HepG2 (cell line): ENCODE results near the gene RAB39B. TPM values are rescaled to one million over a fixed set of nuclear protein-coding genes. Genes with fewer than 3 reads are reported as not detected.

Experiments used
- ATAC-seq: fragments of 200-7000 bp; cut with Tn5 transposase; 3 replicates; pipeline ENCODE4 v1.9.1; 2020; ENCODE audit warnings: mild to moderate bottlenecking, moderate library complexity
- BruUV-seq: library from RNA; stranded (reverse); fragments of 400-500 nt; replicated peaks from 2 replicates; lab custom pipeline; 2021; lab: Mats Ljungman, UMichigan
- CTCF ChIA-PET: fragments of 300-600 bp; formaldehyde crosslinking; extraction: SDS; loops from one replicate; lab custom pipeline; 2021; ENCODE audit warnings: low total read pairs, inconsistent platforms, low intra/inter-chr PET ratio; lab: Yijun Ruan, JAX
- POLR2A ChIA-PET: fragments of 350-600 bp; sonication (Branson Sonifier 250); formaldehyde crosslinking; loops from one replicate; lab custom pipeline; 2020; ENCODE audit warnings: antibody characterized with exemption, inconsistent platforms; lab: Yijun Ruan, JAX
- DNase-seq: peaks from one replicate; pipeline ENCODE4 v3.0.0-alpha.2; 2015; ENCODE audit warnings: low spot score
- FAIRE-seq: peaks from 3 replicates; lab custom pipeline; 2011; peaks lifted over from hg19 to GRCh38; lab: Jason Lieb, UNC
- H2AFZ ChIP-seq: one replicate; pipeline ENCODE4 v1.6.1; 2011; ENCODE audit warnings: low read length, inconsistent platforms
- H3K27ac ChIP-seq: fragments of 300-600 bp; 3 replicates; pipeline ENCODE4 v1.8.0; 2011; ENCODE audit warnings: mixed run types, mild to moderate bottlenecking, mixed read lengths, low read length, inconsistent platforms; ENCODE audit not compliant: insufficient read depth; ENCODE audit errors: extremely low read length
- H3K27me3 ChIP-seq, 2 experiments: fragments of 200-600 bp in 1 of 2; 2 replicates in 1 of 2; 3 replicates in 1 of 2; pipeline versions ENCODE4 v1.6.0 to v1.8.0; 2011; ENCODE audit warnings: low read length in 2 of 2, mild to moderate bottlenecking in 2 of 2, moderate library complexity in 2 of 2, inconsistent platforms in 1 of 2; ENCODE audit not compliant: insufficient read depth in 2 of 2, control insufficient read depth in 1 of 2
- H3K36me3 ChIP-seq, 2 experiments: fragments of 200-600 bp in 1 of 2; replicated peaks in 1 of 2; 2 replicates in 1 of 2; 3 replicates in 1 of 2; pipeline versions ENCODE4 v1.5.1 to v1.8.0; 2011; ENCODE audit warnings: low read length in 2 of 2, inconsistent platforms in 1 of 2; ENCODE audit not compliant: insufficient read depth in 2 of 2, control insufficient read depth in 1 of 2
- H3K4me1 ChIP-seq: 2 replicates; pipeline ENCODE4 v1.5.1; 2012; ENCODE audit warnings: low read length, inconsistent platforms; ENCODE audit not compliant: insufficient read depth
- H3K4me2 ChIP-seq: 2 replicates; pipeline ENCODE4 v1.6.0; 2011; ENCODE audit warnings: low read depth, low read length, inconsistent platforms
- H3K4me3 ChIP-seq, 3 experiments: fragments of 200-600 bp in 1 of 3; sonication (generic), shearing (Covaris generic) in 1 of 3; replicated peaks in 1 of 3; 2 replicates each; pipeline ENCODE4 v1.5.1; 2011 to 2016; ENCODE audit warnings: low read length in 3 of 3, inconsistent platforms in 2 of 3, low read depth in 2 of 3, mild to moderate bottlenecking in 2 of 3, control low read depth in 1 of 3, mixed read lengths in 1 of 3; ENCODE audit not compliant: insufficient read depth in 1 of 3
- H3K79me2 ChIP-seq: one replicate; pipeline ENCODE4 v1.6.1; 2011; ENCODE audit warnings: low read length, inconsistent platforms; ENCODE audit not compliant: insufficient read depth
- H3K9ac ChIP-seq: 2 replicates; pipeline ENCODE4 v1.6.0; 2011; ENCODE audit warnings: mild to moderate bottlenecking, low read depth, low read length, inconsistent platforms; ENCODE audit not compliant: insufficient read depth
- H3K9me3 ChIP-seq: 2 replicates; pipeline ENCODE4 v1.5.1; 2012; ENCODE audit warnings: mild to moderate bottlenecking, low read length
- H4K20me1 ChIP-seq: 2 replicates; pipeline ENCODE4 v1.6.0; 2011; ENCODE audit warnings: inconsistent platforms, mild to moderate bottlenecking, low read length, moderate library complexity; ENCODE audit not compliant: insufficient read depth
- ASH2L ChIP-seq: fragments of 300-600, 200-600 bp; sonication (generic); IDR thresholded peaks from 2 replicates; pipeline ENCODE4 v1.7.0; 2017; ENCODE audit warnings: low read depth, mild to moderate bottlenecking, moderate library complexity, mixed read lengths, low read length; ENCODE audit not compliant: insufficient read length
- ATF2 ChIP-seq: sonication (generic); formaldehyde crosslinking; IDR thresholded peaks from 2 replicates; pipeline ENCODE4 v1.4.0; 2020; ENCODE audit warnings: missing genetic modification reagents
- HDAC6 ChIP-seq: fragments of 200-600 bp; sonication (generic); IDR thresholded peaks from 2 replicates; pipeline ENCODE4 v1.7.0; 2017; ENCODE audit warnings: mild to moderate bottlenecking, antibody characterized with exemption, low read length, low read depth
- HOXA9 ChIP-seq: sonication (generic); formaldehyde crosslinking; IDR thresholded peaks from 2 replicates; pipeline ENCODE4 v1.8.1; 2022; ENCODE audit warnings: missing genetic modification reagents, mild to moderate bottlenecking, moderate library complexity, borderline replicate concordance
- MAFF ChIP-seq: IDR thresholded peaks from 2 replicates; pipeline ENCODE4 v1.6.1; 2011; ENCODE audit warnings: low read depth, low read length, improper control_type of control experiment
- MAX ChIP-seq: IDR thresholded peaks from 2 replicates; pipeline ENCODE4 v1.6.1; 2012; ENCODE audit warnings: inconsistent platforms
- NFYC ChIP-seq: IDR thresholded peaks from 2 replicates; pipeline ENCODE4 v1.6.1; 2016; ENCODE audit warnings: missing genetic modification reagents, missing compliant biosample characterization
- NR2F6 ChIP-seq, 2 experiments: IDR thresholded peaks; 2 replicates each; pipeline ENCODE4 v1.6.1; 2016; ENCODE audit warnings: antibody characterized with exemption in 1 of 2, mild to moderate bottlenecking in 1 of 2
- SNRNP70 ChIP-seq: fragments of 200-400 bp; formaldehyde crosslinking; IDR thresholded peaks from 2 replicates; pipeline ENCODE4 v1.6.1; 2017; ENCODE audit warnings: mild to moderate bottlenecking, low read depth, low read length, moderate library complexity
- SOX5 ChIP-seq: IDR thresholded peaks from 2 replicates; pipeline ENCODE4 v1.6.1; 2016; ENCODE audit warnings: borderline replicate concordance
- ZBTB1 ChIP-seq: sonication (generic); formaldehyde crosslinking; IDR thresholded peaks from 2 replicates; pipeline ENCODE4 v1.4.0; 2020; ENCODE audit warnings: missing genetic modification reagents, borderline replicate concordance
- WGBS: methylation state at CpG from one replicate; pipeline ENCODE4 v1.1.6; 2017; ENCODE audit warnings: low lambda C conversion rate; 5-methylcytosine and 5-hydroxymethylcytosine counted together
- in situ Hi-C: cut with HindIII; loops from 2 replicates; pipeline ENCODE4 v1.10.0; 2017; ENCODE audit warnings: low pct_unique_long_range_greater_than_20kb; ENCODE audit not compliant: extremely low pct_ligation_motif_present
- intact Hi-C: fragments of 100-400 bp; cut with micrococcal nuclease; formaldehyde crosslinking; loops from one replicate; pipeline ENCODE4 v1.10.0; 2022; ENCODE audit not compliant: unreplicated experiment
- polyA plus RNA-seq, 8 experiments: library from polyadenylated mRNA; depleted of rRNA in 3 of 8; stranded (reverse) in 7 of 8; unstranded in 1 of 8; fragments of >200 nt; fragmentation: Illumina TruSeq in 4 of 8; extraction: Trizol in 4 of 8; gene quantifications; 2 replicates each; pipeline versions ENCODE4 v1.2.1 to v1.2.3, GENCODE V29; 2011 to 2016; ENCODE audit warnings: low read depth in 4 of 8, missing spikeins in 1 of 8, mixed read lengths in 1 of 8; ENCODE audit not compliant: insufficient read depth in 1 of 8
- total RNA-seq, 5 experiments: library from RNA; depleted of rRNA; stranded (reverse); fragments of >200 nt; fragmentation: Illumina TruSeq; extraction: Trizol; gene quantifications; 2 replicates each; pipeline ENCODE4 v1.2.3, GENCODE V29; 2016; ENCODE audit warnings: low read depth in 1 of 5
- TF ChIP-seq, protein P1 (sequence below): sonication (generic); formaldehyde crosslinking; IDR thresholded peaks from 2 replicates; pipeline ENCODE4 v1.9.0; 2021; ENCODE audit warnings: missing genetic modification reagents, mild to moderate bottlenecking, borderline replicate concordance
- TF ChIP-seq, protein P2 (sequence below): sonication (generic); formaldehyde crosslinking; IDR thresholded peaks from 2 replicates; pipeline ENCODE4 v1.5.0; 2020; ENCODE audit warnings: missing genetic modification reagents

RAB39B gene
- total and polyA plus RNA-seq, 2 of the 13 experiments (the other 11 are each of a cell fraction or from before 2014, with no cell fraction given): 0.05 to 0.07 TPM

DNA sequence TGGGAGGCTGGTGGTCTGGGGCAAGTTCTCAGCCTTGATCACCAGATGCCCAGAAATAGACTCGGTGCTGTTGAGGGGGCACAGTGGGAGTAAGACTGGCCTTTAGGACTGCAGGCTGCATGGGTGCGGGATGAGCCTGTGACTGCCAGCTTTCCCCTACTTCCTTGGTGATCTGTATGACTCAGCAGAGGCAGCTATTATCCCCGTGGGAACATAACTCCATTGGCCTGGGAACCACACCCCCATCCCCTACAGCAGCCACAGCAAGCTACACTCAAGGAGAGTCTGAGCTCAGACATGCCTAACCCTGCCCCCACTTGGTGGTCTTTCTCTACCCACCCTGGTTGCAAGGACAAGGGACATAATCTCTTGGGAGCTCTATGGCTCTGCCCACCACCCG, 49.5 kb upstream of the RAB39B start:
- TF ChIP-seq SOX5 (no peak), ASH2L (no peak), MAX (no peak), NR2F6 (IDR thresholded peaks at IDR 0.05) (no peak), NR2F6 (CRISPR knock-in tag; IDR thresholded peaks at IDR 0.05) (no peak), MAFF (no peak), HDAC6 (no peak), ZBTB1 (CRISPR knock-in tag) (no peak), ATF2 (CRISPR knock-in tag) (no peak), NFYC (no peak), HOXA9 (CRISPR knock-in tag) (no peak), SNRNP70 (no peak)
- TF ChIP-seq, protein P1, sequence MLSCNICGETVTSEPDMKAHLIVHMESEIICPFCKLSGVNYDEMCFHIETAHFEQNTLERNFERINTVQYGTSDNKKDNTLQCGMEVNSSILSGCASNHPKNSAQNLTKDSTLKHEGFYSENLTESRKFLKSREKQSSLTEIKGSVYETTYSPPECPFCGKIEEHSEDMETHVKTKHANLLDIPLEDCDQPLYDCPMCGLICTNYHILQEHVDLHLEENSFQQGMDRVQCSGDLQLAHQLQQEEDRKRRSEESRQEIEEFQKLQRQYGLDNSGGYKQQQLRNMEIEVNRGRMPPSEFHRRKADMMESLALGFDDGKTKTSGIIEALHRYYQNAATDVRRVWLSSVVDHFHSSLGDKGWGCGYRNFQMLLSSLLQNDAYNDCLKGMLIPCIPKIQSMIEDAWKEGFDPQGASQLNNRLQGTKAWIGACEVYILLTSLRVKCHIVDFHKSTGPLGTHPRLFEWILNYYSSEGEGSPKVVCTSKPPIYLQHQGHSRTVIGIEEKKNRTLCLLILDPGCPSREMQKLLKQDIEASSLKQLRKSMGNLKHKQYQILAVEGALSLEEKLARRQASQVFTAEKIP: no peak
- TF ChIP-seq, protein P2, sequence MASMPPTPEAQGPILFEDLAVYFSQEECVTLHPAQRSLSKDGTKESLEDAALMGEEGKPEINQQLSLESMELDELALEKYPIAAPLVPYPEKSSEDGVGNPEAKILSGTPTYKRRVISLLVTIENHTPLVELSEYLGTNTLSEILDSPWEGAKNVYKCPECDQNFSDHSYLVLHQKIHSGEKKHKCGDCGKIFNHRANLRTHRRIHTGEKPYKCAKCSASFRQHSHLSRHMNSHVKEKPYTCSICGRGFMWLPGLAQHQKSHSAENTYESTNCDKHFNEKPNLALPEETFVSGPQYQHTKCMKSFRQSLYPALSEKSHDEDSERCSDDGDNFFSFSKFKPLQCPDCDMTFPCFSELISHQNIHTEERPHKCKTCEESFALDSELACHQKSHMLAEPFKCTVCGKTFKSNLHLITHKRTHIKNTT (CRISPR knock-in tag): no peak
- Histone ChIP-seq H2AFZ (no peak overlapping the region), H3K9ac (no peak overlapping the region), H3K4me3 (no peak overlapping the region), H3K79me2 (no peaks in the 10 kb centered on the region), H3K9me3 (no peaks in the 10 kb centered on the region), H3K27ac (no peak overlapping the region), H3K36me3 (no peaks in the 10 kb centered on the region), H3K27me3 (no peaks in the 10 kb centered on the region), H3K4me1 (no peaks in the 10 kb centered on the region), H4K20me1 (no peaks in the 10 kb centered on the region), H3K4me2 (no peak overlapping the region)
- DNase-seq: no peak
- ChIA-PET CTCF (no interaction called here), POLR2A (no interaction called here)
- WGBS: no CpG with 5 or more reads among the region's 4 CpGs
- no TSS peak for BruUV-seq
- no peak for FAIRE-seq
- ATAC-seq: no peak
- in situ Hi-C loops (no loop called here), intact Hi-C loops (no loop called here)
